NB4 (cell line): ENCODE measurements around the gene METTL24.

Experiments
- MAX ChIP-seq: IDR thresholded peaks from 2 replicates; pipeline ENCODE4 v1.6.1; 2011; ENCODE audit warnings: low read depth, low read length
- TF ChIP-seq, protein P1 (sequence below): IDR thresholded peaks from one replicate; pipeline ENCODE4 v1.5.1; 2012; ENCODE audit warnings: low read depth, low read length

DNA sequence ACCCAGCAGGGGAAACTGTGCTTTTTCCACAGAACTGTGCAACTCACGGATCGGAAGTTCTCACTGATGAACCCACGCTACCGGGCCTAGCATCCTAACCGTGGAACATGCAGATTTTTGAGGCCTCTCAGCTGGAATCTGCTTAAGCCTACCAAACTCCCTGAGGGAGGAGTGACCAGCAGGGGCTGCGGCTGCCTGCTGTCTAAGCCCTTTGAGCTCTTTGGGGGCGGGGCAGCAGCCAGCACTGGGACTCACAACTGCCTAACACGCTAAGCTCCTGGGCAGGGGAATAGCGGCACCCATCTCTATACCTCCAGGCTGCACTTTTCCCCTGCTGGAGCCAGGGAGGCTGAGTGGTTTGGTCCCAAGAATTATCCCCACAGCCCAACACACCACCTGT lies 20.4 kb upstream of the METTL24 start:
- TF ChIP-seq MAX = no peak
- TF ChIP-seq, protein P1, sequence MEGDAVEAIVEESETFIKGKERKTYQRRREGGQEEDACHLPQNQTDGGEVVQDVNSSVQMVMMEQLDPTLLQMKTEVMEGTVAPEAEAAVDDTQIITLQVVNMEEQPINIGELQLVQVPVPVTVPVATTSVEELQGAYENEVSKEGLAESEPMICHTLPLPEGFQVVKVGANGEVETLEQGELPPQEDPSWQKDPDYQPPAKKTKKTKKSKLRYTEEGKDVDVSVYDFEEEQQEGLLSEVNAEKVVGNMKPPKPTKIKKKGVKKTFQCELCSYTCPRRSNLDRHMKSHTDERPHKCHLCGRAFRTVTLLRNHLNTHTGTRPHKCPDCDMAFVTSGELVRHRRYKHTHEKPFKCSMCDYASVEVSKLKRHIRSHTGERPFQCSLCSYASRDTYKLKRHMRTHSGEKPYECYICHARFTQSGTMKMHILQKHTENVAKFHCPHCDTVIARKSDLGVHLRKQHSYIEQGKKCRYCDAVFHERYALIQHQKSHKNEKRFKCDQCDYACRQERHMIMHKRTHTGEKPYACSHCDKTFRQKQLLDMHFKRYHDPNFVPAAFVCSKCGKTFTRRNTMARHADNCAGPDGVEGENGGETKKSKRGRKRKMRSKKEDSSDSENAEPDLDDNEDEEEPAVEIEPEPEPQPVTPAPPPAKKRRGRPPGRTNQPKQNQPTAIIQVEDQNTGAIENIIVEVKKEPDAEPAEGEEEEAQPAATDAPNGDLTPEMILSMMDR = no peak
